HCT116 (cell line): Measurements from ENCODE around the gene CLEC4F. TPM values are rescaled to one million over a fixed set of nuclear protein-coding genes. Genes with fewer than 3 reads are reported as not detected.

Source experiments
- ATAC-seq: fragments of 200-7000 bp; cut with Tn5 transposase; 2 replicates; pipeline ENCODE4 v1.9.1; 2020; ENCODE audit warnings: mild to moderate bottlenecking, moderate library complexity
- BruUV-seq: library from RNA; stranded (reverse); fragments of 400-500 nt; replicated peaks from 2 replicates; lab custom pipeline; 2021; lab: Mats Ljungman, UMichigan
- CTCF ChIA-PET: fragments of 300-600 bp; sonication (Branson Sonifier 250); formaldehyde crosslinking; loops from one replicate; lab custom pipeline; 2021; ENCODE audit warnings: antibody characterized with exemption; lab: Charles Lee
- POLR2A ChIA-PET: fragments of 300-600, 350-600 bp; sonication (Branson Sonifier 250); formaldehyde crosslinking; loops from one replicate; lab custom pipeline; 2021; ENCODE audit warnings: antibody characterized with exemption; lab: Charles Lee
- RAD21 ChIA-PET, 2 experiments: fragments of 300-600 bp; sonication (Branson Sonifier 250); formaldehyde crosslinking; loops; one replicate each; lab custom pipeline; 2023; ENCODE audit warnings: low total read pairs in 2 of 2; ENCODE audit not compliant: uncharacterized antibody in 2 of 2, unreplicated experiment in 2 of 2, low non-redundant PET in 1 of 2; lab: Charles Lee
- DNase-seq: peaks from one replicate; pipeline ENCODE4 v3.0.0-alpha.2; 2010; ENCODE audit warnings: low read depth, low spot score
- H2AFZ ChIP-seq: fragments of 200-600 bp; shearing (Covaris generic), sonication (generic); 2 replicates; pipeline ENCODE4 v1.6.1; 2017; ENCODE audit warnings: low read depth, mixed run types, mixed read lengths, antibody characterized with exemption, low read length; ENCODE audit not compliant: poor library complexity, severe bottlenecking
- H3K27ac ChIP-seq: 2 replicates; pipeline ENCODE4 v1.5.1; 2012; ENCODE audit warnings: low read depth, low read length
- H3K27me3 ChIP-seq: fragments of 200-600 bp; sonication (generic); 2 replicates; pipeline ENCODE4 v1.6.1; 2016; ENCODE audit warnings: mixed run types, low read length, mixed read lengths; ENCODE audit not compliant: insufficient read depth
- H3K36me3 ChIP-seq, 2 experiments: fragments of 200-500 bp in 1 of 2; fragments of 200-600 bp in 1 of 2; sonication (Bioruptor generic) in 1 of 2; sonication (generic) in 1 of 2; 2 replicates each; pipeline versions ENCODE4 v1.5.1 to v1.6.1; 2014 to 2016; ENCODE audit warnings: low read length in 2 of 2, inconsistent platforms in 1 of 2, mixed read lengths in 1 of 2, mixed run types in 1 of 2; ENCODE audit not compliant: insufficient read depth in 2 of 2, control insufficient read depth in 1 of 2
- H3K4me1 ChIP-seq, 2 experiments: fragments of 200-600 bp in 1 of 2; sonication (generic) in 1 of 2; 2 replicates each; pipeline versions ENCODE4 v1.5.1 to v1.6.1; 2012 to 2017; ENCODE audit warnings: low read length in 2 of 2, inconsistent platforms in 1 of 2, mild to moderate bottlenecking in 1 of 2, mixed read lengths in 1 of 2, mixed run types in 1 of 2, moderate library complexity in 1 of 2; ENCODE audit not compliant: insufficient read depth in 2 of 2, control insufficient read depth in 1 of 2
- H3K4me2 ChIP-seq: fragments of 200-600 bp; sonication (generic); 2 replicates; pipeline ENCODE4 v1.6.1; 2017; ENCODE audit warnings: mixed run types, low read length, mixed read lengths
- H3K4me3 ChIP-seq, 2 experiments: fragments of 200-600 bp in 1 of 2; sonication (generic) in 1 of 2; replicated peaks in 1 of 2; 2 replicates each; pipeline ENCODE4 v1.5.1; 2011 to 2016; ENCODE audit warnings: low read length in 2 of 2, control low read depth in 1 of 2, low read depth in 1 of 2, mild to moderate bottlenecking in 1 of 2, mixed read lengths in 1 of 2, mixed run types in 1 of 2
- H3K79me2 ChIP-seq: fragments of 200-600 bp; sonication (generic); 2 replicates; pipeline ENCODE4 v1.6.1; 2017; ENCODE audit warnings: mild to moderate bottlenecking, mixed run types, low read length, moderate library complexity, mixed read lengths; ENCODE audit not compliant: insufficient read depth
- H3K9ac ChIP-seq: fragments of 200-600 bp; sonication (generic); 2 replicates; pipeline ENCODE4 v1.6.1; 2016; ENCODE audit warnings: low read length, mixed read lengths
- H3K9me2 ChIP-seq: fragments of 200-600 bp; sonication (generic), shearing (Covaris generic); 2 replicates; pipeline ENCODE4 v1.6.1; 2017; ENCODE audit warnings: mixed run types, mild to moderate bottlenecking, moderate library complexity; ENCODE audit not compliant: insufficient read depth
- H3K9me3 ChIP-seq, 2 experiments: fragments of 200-500 bp in 1 of 2; fragments of 200-600 bp in 1 of 2; sonication (Bioruptor generic) in 1 of 2; sonication (generic) in 1 of 2; 2 replicates each; pipeline ENCODE4 v1.6.1; 2014 to 2017; ENCODE audit warnings: low read length in 2 of 2, mixed read lengths in 2 of 2, inconsistent platforms in 1 of 2, low read depth in 1 of 2, mild to moderate bottlenecking in 1 of 2, mixed run types in 1 of 2, moderate library complexity in 1 of 2; ENCODE audit not compliant: control insufficient read depth in 1 of 2, insufficient read depth in 1 of 2
- H4K20me1 ChIP-seq: fragments of 200-600 bp; sonication (generic), shearing (Covaris generic); 2 replicates; pipeline ENCODE4 v1.6.1; 2017; ENCODE audit warnings: mixed run types, mild to moderate bottlenecking, moderate library complexity; ENCODE audit not compliant: insufficient read depth
- ATF3 ChIP-seq: IDR thresholded peaks from 2 replicates; pipeline ENCODE4 v1.6.1; 2012
- CEBPB ChIP-seq: IDR thresholded peaks from 2 replicates; pipeline ENCODE4 v1.6.1; 2012; ENCODE audit warnings: low read depth
- EGR1 ChIP-seq: IDR thresholded peaks from 2 replicates; pipeline ENCODE4 v1.6.1; 2012; ENCODE audit warnings: low read depth
- EZH2 ChIP-seq: fragments of 200-600 bp; sonication (generic); IDR thresholded peaks from 2 replicates; pipeline ENCODE4 v1.6.1; 2017; ENCODE audit warnings: antibody characterized with exemption, mixed run types
- FOSL1 ChIP-seq: IDR thresholded peaks from 2 replicates; pipeline ENCODE4 v1.6.1; 2012; ENCODE audit warnings: low read depth
- POLR2A ChIP-seq: IDR thresholded peaks from 2 replicates; pipeline ENCODE4 v1.7.0; 2011; ENCODE audit warnings: borderline replicate concordance; ENCODE audit not compliant: insufficient read depth, insufficient read length; ENCODE audit errors: extremely low read depth
- POLR2AphosphoS5 ChIP-seq: IDR thresholded peaks from 2 replicates; pipeline ENCODE4 v1.6.1; 2011; ENCODE audit warnings: mild to moderate bottlenecking, low read depth, low read length, moderate library complexity
- REST ChIP-seq: IDR thresholded peaks from 2 replicates; pipeline ENCODE4 v1.6.1; 2012; ENCODE audit warnings: low read depth
- YY1 ChIP-seq: IDR thresholded peaks from 2 replicates; pipeline ENCODE4 v1.6.1; 2011; ENCODE audit warnings: low read length, low read depth, moderate library complexity, mild to moderate bottlenecking; ENCODE audit not compliant: insufficient replicate concordance; ENCODE audit errors: extremely low read depth
- intact Hi-C: fragments of 100-400 bp; cut with micrococcal nuclease; formaldehyde crosslinking; loops from 2 replicates; pipeline ENCODE4 v1.10.0; 2022
- total RNA-seq: library from RNA; stranded (reverse); gene quantifications from one replicate; pipeline ENCODE4 v1.2.1, GENCODE V29; 2021; ENCODE audit not compliant: unreplicated experiment

Gene CLEC4F
- total RNA-seq, 1 experiment from 2014 or later = not detected

- Histone ChIP-seq H3K79me2 (no peaks in the 10 kb centered on the region), H3K27ac (no peak overlapping the region), H3K36me3 (no peaks in the 10 kb centered on the region), H3K4me3 (no peak overlapping the region), H3K9ac (no peak overlapping the region), H4K20me1 (no peaks in the 10 kb centered on the region)
- intact Hi-C loops = no loop called here
- RAD21 ChIA-PET = no interaction called here
- DNase-seq = no peak
- TF ChIP-seq REST (no peak), EGR1 (no peak), FOSL1 (no peak), EZH2 (no peak), POLR2A (no peak), ATF3 (no peak)
- TF ChIP-seq, all 23 proteins: peak for 0
- POLR2A ChIA-PET = interaction anchor here (0.5 kb wide), 1 partner anchor 392 kb away, joined by 4 read pairs; the partner anchor contains the start of gene PAIP2B
- CTCF ChIA-PET = no interaction called here
- no peak overlapping the region for H2AFZ ChIP-seq
- H3K9me3 ChIP-seq = no peaks in the 10 kb centered on the region
- no peaks in the 10 kb centered on the region for H3K27me3 ChIP-seq
- ATAC-seq = no peak
- no peaks in the 10 kb centered on the region for H3K4me1 ChIP-seq
- no peak overlapping the region for H3K4me2 ChIP-seq
- BruUV-seq = no TSS peak
- H3K9me2 ChIP-seq = no peaks in the 10 kb centered on the region
These were observed 14.5 kb upstream of the CLEC4F start for GRCh38 chr2:70834881-70835280.

- Histone ChIP-seq H3K4me3 (no peak overlapping the region), H3K9me2 (no peaks in the 10 kb centered on the region), H4K20me1 (no peaks in the 10 kb centered on the region), H3K27ac (no peak overlapping the region), H3K79me2 (no peaks in the 10 kb centered on the region), H3K9ac (no peak overlapping the region), H3K27me3 (no peaks in the 10 kb centered on the region), H3K9me3 (no peaks in the 10 kb centered on the region), H3K4me1 (no peaks in the 10 kb centered on the region), H3K4me2 (no peak overlapping the region), H2AFZ (no peak overlapping the region), H3K36me3 (no peaks in the 10 kb centered on the region)
- RAD21 ChIA-PET = no interaction called here
- ATAC-seq (no peak), DNase-seq (no peak)
- CTCF ChIA-PET = no interaction called here
- no peak for TF ChIP-seq YY1
- TF ChIP-seq CEBPB = no peak
- no peak for TF ChIP-seq POLR2AphosphoS5
- intact Hi-C loops = no loop called here
- BruUV-seq = no TSS peak
- POLR2A ChIA-PET = no interaction called here
These were observed 13.7 kb upstream of the CLEC4F start for GRCh38 chr2:70834106-70834505.
